BE2C (cell line): Measurements from ENCODE around the gene RPS3.

Source experiments
- DNase-seq: peaks from one replicate; pipeline ENCODE4 v3.0.0-alpha.2; 2020
- H3K27me3 ChIP-seq: fragments of 250-450 bp; sonication (Bioruptor Pico); 2 replicates; pipeline ENCODE4 v1.5.1; 2020; ENCODE audit warnings: mild to moderate bottlenecking
- H3K36me3 ChIP-seq: fragments of 250-450 bp; sonication (Bioruptor Pico); 2 replicates; pipeline ENCODE4 v1.5.1; 2020; ENCODE audit warnings: mild to moderate bottlenecking
- H3K4me1 ChIP-seq: fragments of 250-450 bp; sonication (Bioruptor Pico); 2 replicates; pipeline ENCODE4 v1.5.1; 2020
- H3K4me3 ChIP-seq: 2 replicates; pipeline ENCODE4 v1.5.1; 2011; ENCODE audit warnings: low read depth, low read length
- H3K9me3 ChIP-seq: fragments of 250-450 bp; sonication (Bioruptor Pico); 2 replicates; pipeline ENCODE4 v1.5.1; 2020
- CTCF ChIP-seq: IDR thresholded peaks from 2 replicates; pipeline ENCODE4 v1.5.1; 2012; ENCODE audit warnings: mild to moderate bottlenecking, low read depth, low read length

The RPS3 gene

DNA sequence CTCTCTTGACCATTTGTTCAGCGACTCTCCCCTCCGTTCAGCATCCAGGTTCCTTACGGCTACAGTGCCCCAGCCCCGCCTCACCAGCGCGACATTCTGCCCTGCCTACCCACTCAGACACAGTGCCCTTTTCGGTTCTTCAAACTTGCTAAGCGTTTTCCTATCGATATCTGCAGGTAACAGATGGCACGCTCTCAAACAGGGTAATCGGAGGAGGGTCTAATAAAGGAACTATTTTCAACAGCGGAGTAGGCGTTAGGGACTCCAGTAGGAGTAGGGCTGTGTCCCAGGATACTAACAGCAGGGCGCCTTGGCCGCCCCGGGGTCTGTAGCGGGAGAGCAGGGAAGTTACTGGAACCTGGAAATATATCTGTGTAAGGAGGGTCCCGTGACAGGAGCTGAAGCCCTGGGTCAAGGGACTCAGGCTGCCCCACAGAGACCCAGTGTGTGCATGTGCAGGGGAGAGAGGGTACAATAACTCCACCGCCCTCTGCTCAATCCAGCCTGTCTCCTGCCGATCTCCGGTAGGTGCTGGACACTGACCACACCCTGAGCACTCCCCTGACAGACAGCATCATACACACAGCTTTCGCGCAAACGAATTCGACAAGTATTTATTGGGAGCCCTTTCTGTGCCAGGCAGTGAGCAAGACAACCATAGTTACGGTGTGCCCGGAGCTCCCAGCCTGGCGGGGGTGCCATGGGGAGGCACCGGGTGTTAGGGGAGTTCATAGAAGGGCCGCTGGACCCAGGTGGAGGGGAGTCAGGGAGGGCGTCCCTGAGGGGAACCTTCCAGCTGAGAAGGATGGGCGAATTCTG is 31.6 kb downstream of the RPS3 start:
- Histone ChIP-seq H3K9me3 (peaks cover 4% of the 10 kb centered on the region), H3K4me1 (peaks cover 3% of the 10 kb centered on the region; the same call in 1 of the 2 replicates), H3K36me3 (no peaks in the 10 kb centered on the region), H3K4me3 (peak overlapping the region; percentile 43), H3K27me3 (peaks cover 36% of the 10 kb centered on the region)
- DNase-seq, result no peak
- TF ChIP-seq CTCF, result no peak

DNA sequence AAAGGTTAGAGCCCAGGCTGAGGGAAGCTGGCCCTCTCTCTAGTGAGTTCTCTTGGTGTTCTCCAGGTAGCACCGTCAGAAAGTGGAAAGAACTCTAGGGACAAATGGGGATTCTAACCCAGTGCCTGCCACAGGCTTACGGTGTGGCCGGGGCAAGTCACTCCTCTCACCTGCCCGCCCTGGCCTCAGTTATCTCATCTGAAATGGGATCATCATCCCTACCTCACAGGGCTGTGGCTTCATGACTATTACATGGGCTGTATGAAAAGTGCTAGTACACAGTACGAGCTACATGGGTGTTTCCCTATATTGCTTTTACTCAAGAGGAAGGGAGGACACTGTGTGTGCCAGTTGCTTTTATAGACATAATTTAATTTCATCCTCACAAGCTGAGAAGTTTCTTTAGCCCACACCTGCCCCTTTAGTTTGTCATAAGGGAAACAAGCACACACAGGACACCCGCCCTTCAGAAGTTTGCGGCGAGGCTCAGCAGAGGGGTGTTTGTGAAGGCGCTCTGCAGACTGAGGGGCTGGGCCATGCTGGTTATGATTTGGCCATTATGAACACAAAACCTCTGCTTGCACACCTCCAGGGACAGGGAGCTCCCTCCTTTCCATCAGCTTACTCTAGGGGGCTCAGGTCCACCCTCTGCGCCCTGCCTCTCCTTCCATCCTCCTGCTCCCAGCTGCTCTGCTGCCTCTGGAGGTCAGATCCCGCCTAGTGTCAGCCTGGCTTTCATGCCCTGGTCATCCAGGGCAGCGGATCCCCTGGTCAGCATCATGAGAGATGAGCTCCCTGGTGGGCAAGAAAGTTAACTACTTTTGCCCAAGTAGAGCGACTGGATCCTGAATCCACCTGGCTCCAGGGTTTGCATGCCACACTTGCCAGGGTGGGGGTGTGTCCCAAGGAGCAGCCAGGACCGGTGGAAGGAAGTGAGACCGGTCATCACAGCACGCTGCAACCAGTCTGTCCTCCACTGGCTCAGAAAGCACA is 32.5 kb downstream of the RPS3 start:
- peaks cover 3% of the 10 kb centered on the region; the same call in 1 of the 2 replicates for H3K4me1 ChIP-seq
- H3K4me3 ChIP-seq, result no peak overlapping the region
- no peak for DNase-seq
- peaks cover 4% of the 10 kb centered on the region for H3K9me3 ChIP-seq
- TF ChIP-seq CTCF, result no peak
- H3K27me3 ChIP-seq, result peaks cover 36% of the 10 kb centered on the region
- no peaks in the 10 kb centered on the region for H3K36me3 ChIP-seq

DNA sequence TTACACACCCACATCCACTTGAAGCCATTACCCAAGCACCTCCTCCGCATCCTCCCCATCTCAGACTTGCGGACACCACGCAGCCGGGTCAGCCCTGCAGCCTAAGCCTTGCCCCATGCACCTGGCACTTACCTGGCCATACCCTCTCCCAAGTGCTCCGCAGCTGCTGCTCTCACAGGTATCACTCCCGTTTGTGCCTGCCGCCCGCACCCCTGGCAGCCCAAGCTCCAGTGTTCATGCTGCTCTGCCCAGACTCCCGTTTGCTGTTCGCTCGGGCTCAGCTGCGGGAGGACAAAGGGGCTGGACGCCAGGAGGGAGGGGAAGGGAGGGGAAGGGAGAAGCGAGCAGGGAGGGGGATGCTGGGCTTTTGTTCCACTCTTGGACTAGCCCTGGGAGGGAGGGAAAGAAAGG is 33.6 kb downstream of the RPS3 start, which contains the start of gene KLHL35:
TSS of gene KLHL35 (minus strand) at position 293 of the 411 bp plus-strand sequence. CDS start 2,574 bp downstream, outside the sequence.
- DNase-seq, result no peak
- TF ChIP-seq CTCF, result no peak
- H3K4me1 ChIP-seq, result peaks cover under 1% of the 10 kb centered on the region; the same call in 1 of the 2 replicates
- H3K27me3 ChIP-seq, result peaks cover 36% of the 10 kb centered on the region
- H3K36me3 ChIP-seq, result no peaks in the 10 kb centered on the region
- H3K9me3 ChIP-seq, result peaks cover 4% of the 10 kb centered on the region
- no peak within 1 kb of the TSS for H3K4me3 ChIP-seq

- Histone ChIP-seq H3K9me3 (peaks cover 4% of the 10 kb centered on the region), H3K36me3 (no peaks in the 10 kb centered on the region), H3K4me1 (no peaks in the 10 kb centered on the region), H3K27me3 (peaks cover 36% of the 10 kb centered on the region), H3K4me3 (no peak overlapping the region)
- TF ChIP-seq CTCF, result no peak
- DNase-seq, result no peak
Observed at GRCh38 chr11:75433443-75433842, 34.1 kb downstream of the RPS3 start.

- DNase-seq, result no peak
- peaks cover 4% of the 10 kb centered on the region for H3K9me3 ChIP-seq
- no peaks in the 10 kb centered on the region for H3K36me3 ChIP-seq
- no peak for TF ChIP-seq CTCF
- no peak overlapping the region for H3K4me3 ChIP-seq
- peaks cover 34% of the 10 kb centered on the region for H3K27me3 ChIP-seq
- H3K4me1 ChIP-seq, result no peaks in the 10 kb centered on the region
Observed at GRCh38 chr11:75434051-75434450, 34.7 kb downstream of the RPS3 start.
